SU-DHL-6 (cell line): ENCODE results near the gene CHST14.

Experiments
- EZH2phosphoT487 ChIP-seq: fragments of 200-600 bp; sonication (generic), shearing (Covaris generic); conservative IDR thresholded peaks from 2 replicates; pipeline ENCODE4 v1.6.1; 2018; ENCODE audit warnings: mild to moderate bottlenecking, antibody characterized with exemption, low read length, moderate library complexity, mixed read lengths
- TF ChIP-seq, protein P1 (sequence below): fragments of 200-600 bp; sonication (generic); IDR thresholded peaks from one replicate; pipeline ENCODE4 v1.5.1; 2017; ENCODE audit warnings: antibody characterized with exemption, mild to moderate bottlenecking, low read length, moderate library complexity; ENCODE audit not compliant: insufficient read depth, poor library complexity, severe bottlenecking

DNA sequence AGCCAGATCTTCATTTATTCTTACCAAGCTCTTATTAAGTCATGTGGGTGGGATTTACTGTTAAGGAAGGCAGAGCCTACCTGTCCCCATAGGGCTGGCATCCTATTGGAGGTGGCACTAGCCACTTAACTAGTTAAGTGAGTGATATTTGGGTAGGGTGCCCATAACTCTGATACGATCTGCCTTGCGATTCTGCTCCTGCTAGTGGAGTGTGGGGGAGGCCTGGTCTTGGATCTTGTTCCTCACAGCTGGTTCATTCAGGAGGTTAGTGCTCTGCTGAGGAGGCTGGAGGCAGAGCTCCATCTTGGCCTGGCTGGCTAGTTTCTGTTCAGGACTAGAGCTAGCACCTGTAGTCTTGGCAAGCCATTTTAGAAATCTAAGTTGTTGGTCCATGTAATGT, 20.7 kb upstream of the CHST14 start:
- TF ChIP-seq, protein P1, sequence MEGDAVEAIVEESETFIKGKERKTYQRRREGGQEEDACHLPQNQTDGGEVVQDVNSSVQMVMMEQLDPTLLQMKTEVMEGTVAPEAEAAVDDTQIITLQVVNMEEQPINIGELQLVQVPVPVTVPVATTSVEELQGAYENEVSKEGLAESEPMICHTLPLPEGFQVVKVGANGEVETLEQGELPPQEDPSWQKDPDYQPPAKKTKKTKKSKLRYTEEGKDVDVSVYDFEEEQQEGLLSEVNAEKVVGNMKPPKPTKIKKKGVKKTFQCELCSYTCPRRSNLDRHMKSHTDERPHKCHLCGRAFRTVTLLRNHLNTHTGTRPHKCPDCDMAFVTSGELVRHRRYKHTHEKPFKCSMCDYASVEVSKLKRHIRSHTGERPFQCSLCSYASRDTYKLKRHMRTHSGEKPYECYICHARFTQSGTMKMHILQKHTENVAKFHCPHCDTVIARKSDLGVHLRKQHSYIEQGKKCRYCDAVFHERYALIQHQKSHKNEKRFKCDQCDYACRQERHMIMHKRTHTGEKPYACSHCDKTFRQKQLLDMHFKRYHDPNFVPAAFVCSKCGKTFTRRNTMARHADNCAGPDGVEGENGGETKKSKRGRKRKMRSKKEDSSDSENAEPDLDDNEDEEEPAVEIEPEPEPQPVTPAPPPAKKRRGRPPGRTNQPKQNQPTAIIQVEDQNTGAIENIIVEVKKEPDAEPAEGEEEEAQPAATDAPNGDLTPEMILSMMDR: no peak
- no peak for TF ChIP-seq EZH2phosphoT487
